ENCODE results near the gene CENPA.
A peak's percentile ranks its signal among the peaks of the same experiment; 100 is the strongest.

Gene CENPA

GRCh38 chr2:26763019-26763418 is 22.8 kb upstream of the CENPA start:
- TF ChIP-seq, protein P1, sequence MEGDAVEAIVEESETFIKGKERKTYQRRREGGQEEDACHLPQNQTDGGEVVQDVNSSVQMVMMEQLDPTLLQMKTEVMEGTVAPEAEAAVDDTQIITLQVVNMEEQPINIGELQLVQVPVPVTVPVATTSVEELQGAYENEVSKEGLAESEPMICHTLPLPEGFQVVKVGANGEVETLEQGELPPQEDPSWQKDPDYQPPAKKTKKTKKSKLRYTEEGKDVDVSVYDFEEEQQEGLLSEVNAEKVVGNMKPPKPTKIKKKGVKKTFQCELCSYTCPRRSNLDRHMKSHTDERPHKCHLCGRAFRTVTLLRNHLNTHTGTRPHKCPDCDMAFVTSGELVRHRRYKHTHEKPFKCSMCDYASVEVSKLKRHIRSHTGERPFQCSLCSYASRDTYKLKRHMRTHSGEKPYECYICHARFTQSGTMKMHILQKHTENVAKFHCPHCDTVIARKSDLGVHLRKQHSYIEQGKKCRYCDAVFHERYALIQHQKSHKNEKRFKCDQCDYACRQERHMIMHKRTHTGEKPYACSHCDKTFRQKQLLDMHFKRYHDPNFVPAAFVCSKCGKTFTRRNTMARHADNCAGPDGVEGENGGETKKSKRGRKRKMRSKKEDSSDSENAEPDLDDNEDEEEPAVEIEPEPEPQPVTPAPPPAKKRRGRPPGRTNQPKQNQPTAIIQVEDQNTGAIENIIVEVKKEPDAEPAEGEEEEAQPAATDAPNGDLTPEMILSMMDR (IDR thresholded peaks at IDR 0.05; ENCODE audit: low read depth, low read length) = no peak
- no peak for TF ChIP-seq EZH2phosphoT487 (IDR thresholded peaks at IDR 0.05; ENCODE audit: low read depth)
- Histone ChIP-seq H4K20me1 (ENCODE audit: insufficient read depth, low read length) (0 out of 2 replicates have a peak, but pooled peaks cover 3% of the 10 kb centered on the region), H3K4me1 (ENCODE audit: low read length) (peaks cover 12% of the 10 kb centered on the region), H3K9me3 (ENCODE audit: insufficient read depth, low read length) (no peaks in the 10 kb centered on the region), H3K79me2 (ENCODE audit: low read length) (peaks cover 19% of the 10 kb centered on the region), H2AFZ (ENCODE audit: low read depth, low read length) (no peak overlapping the region), H3K27ac (ENCODE audit: low read length) (no peak overlapping the region), H3K4me2 (ENCODE audit: low read length) (no peak overlapping the region), H3K36me3 (replicated peaks; ENCODE audit: low read depth, low read length) (no peaks in the 10 kb centered on the region), H3K27me3 (ENCODE audit: low read depth, low read length) (no peaks in the 10 kb centered on the region), H3K9ac (ENCODE audit: low read length) (no peak overlapping the region), H3K4me3 (ENCODE audit: low read length) (no peak overlapping the region)

GRCh38 chr2:26764078-26764887 is 21.6 kb upstream of the CENPA start, which contains the start of gene SLC35F6:
Gene SLC35F6 (plus strand): TSS chr2:26764284. CDS start chr2:26764350, 66 bp downstream.
- no peaks in the 10 kb centered on the region for H3K27me3 ChIP-seq (ENCODE audit: low read depth, low read length)
- no peaks in the 10 kb centered on the region for H3K36me3 ChIP-seq (replicated peaks; ENCODE audit: low read depth, low read length)
- peaks cover 19% of the 10 kb centered on the region for H3K79me2 ChIP-seq (ENCODE audit: low read length)
- H2AFZ ChIP-seq (ENCODE audit: low read depth, low read length) = peak within 1 kb of the TSS; percentile 68
- TF ChIP-seq, protein P1 (IDR thresholded peaks at IDR 0.05; ENCODE audit: low read depth, low read length) = no peak
- no peak for TF ChIP-seq EZH2phosphoT487 (IDR thresholded peaks at IDR 0.05; ENCODE audit: low read depth)
- H3K9me3 ChIP-seq (ENCODE audit: insufficient read depth, low read length) = no peaks in the 10 kb centered on the region
- peak within 1 kb of the TSS; percentile 96 for H3K4me2 ChIP-seq (ENCODE audit: low read length)
- H3K27ac ChIP-seq (ENCODE audit: low read length) = no peak within 1 kb of the TSS
- peak within 1 kb of the TSS; percentile 97 for H3K4me3 ChIP-seq (ENCODE audit: low read length)
- peak within 1 kb of the TSS; percentile 91 for H3K9ac ChIP-seq (ENCODE audit: low read length)
- H4K20me1 ChIP-seq (ENCODE audit: insufficient read depth, low read length) = 0 out of 2 replicates have a peak, but pooled peaks cover 3% of the 10 kb centered on the region
- peaks cover 8% of the 10 kb centered on the region; the same call in 1 of the 2 replicates for H3K4me1 ChIP-seq (ENCODE audit: low read length)

- H4K20me1 ChIP-seq (ENCODE audit: insufficient read depth, low read length) = 0 out of 2 replicates have a peak, but pooled peaks cover 5% of the 10 kb centered on the region
- H3K79me2 ChIP-seq (ENCODE audit: low read length) = peaks cover 19% of the 10 kb centered on the region
Observed at GRCh38 chr2:26764906-26765305, 20.9 kb upstream of the CENPA start.

More at GRCh38 chr2:26764906-26765305, 20.9 kb upstream of the CENPA start:
- peak overlapping the region; percentile 96 for H3K4me2 ChIP-seq (ENCODE audit: low read length)
- H3K27ac ChIP-seq (ENCODE audit: low read length) = no peak overlapping the region
- no peak overlapping the region for H2AFZ ChIP-seq (ENCODE audit: low read depth, low read length)
- H3K27me3 ChIP-seq (ENCODE audit: low read depth, low read length) = no peaks in the 10 kb centered on the region
- no peak for TF ChIP-seq EZH2phosphoT487 (IDR thresholded peaks at IDR 0.05; ENCODE audit: low read depth)
- TF ChIP-seq, protein P1 (IDR thresholded peaks at IDR 0.05; ENCODE audit: low read depth, low read length) = no peak
- H3K9me3 ChIP-seq (ENCODE audit: insufficient read depth, low read length) = no peaks in the 10 kb centered on the region
- H3K36me3 ChIP-seq (replicated peaks; ENCODE audit: low read depth, low read length) = no peaks in the 10 kb centered on the region
- peaks cover 8% of the 10 kb centered on the region; the same call in 1 of the 2 replicates for H3K4me1 ChIP-seq (ENCODE audit: low read length)
- peak overlapping the region; percentile 97 for H3K4me3 ChIP-seq (ENCODE audit: low read length)
- H3K9ac ChIP-seq (ENCODE audit: low read length) = peak overlapping the region; percentile 91

Data from OCI-LY3 (cell line).